Erythroblast (primary cell): ENCODE data around the gene RPL10.

Experiments used
- GATA1 ChIP-seq: IDR thresholded peaks from 2 replicates; pipeline ENCODE4 v1.6.1; 2011; ENCODE audit warnings: low read depth, mild to moderate bottlenecking, control low read depth, low read length, moderate library complexity
- POLR2A ChIP-seq: IDR thresholded peaks from 2 replicates; pipeline ENCODE4 v1.6.1; 2011; ENCODE audit warnings: mild to moderate bottlenecking, low read length

DNA sequence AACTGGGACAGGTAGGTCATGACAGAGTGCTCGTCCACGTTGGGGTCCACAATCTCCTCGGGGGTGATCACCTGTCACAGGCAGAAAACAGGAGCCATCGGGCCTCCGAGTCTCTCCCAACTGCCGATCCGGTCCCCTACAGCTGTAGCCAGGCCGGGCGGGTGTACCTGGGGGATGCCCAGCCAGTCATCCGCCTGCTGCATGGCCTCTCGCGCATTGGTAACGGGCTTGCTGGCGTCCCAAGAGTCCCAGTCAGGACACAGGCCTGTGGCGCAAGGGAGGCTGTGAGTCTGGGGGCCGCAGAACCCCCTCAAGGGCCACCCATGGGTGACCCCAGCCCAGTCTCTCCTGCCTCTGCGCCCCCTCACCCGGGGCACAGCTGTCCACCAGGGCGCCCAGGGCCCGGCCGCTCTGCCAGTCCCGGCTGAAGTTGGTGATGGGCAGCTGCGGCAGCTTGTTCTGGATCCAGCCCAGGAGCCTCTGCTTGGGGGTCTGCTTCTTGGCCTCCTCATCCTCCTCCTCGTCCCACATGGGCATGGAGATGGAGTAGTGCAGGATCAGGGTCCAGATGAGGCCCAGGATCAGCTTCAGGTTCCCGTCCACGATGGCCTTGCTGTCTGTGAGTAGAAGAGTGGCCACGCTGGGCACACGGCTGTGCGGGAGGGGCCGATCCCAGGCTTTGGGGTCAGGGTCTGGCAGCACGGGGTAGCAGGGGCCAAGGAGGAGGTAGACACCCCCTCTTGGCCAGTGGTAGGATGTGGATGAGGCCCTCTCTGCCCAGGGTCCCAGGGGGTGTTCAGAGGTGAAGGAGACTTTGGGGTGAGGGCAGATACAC lies 30.5 kb upstream of the RPL10 start:
- TF ChIP-seq POLR2A (no peak), GATA1 (no peak)
